Panc1 (cell line): ENCODE results near the gene FGR. TPM values are rescaled to one million over a fixed set of nuclear protein-coding genes. Genes with fewer than 3 reads are reported as not detected.

Source experiments
- ATAC-seq: fragments of 200-7000 bp; cut with Tn5 transposase; 2 replicates; pipeline ENCODE4 v1.9.1; 2020; ENCODE audit warnings: mild to moderate bottlenecking, moderate library complexity
- BruUV-seq: library from RNA; stranded (reverse); fragments of 400-500 nt; replicated peaks from 2 replicates; lab custom pipeline; 2021; lab: Mats Ljungman, UMichigan
- CTCF ChIA-PET: fragments of 300-600 bp; sonication (Branson Sonifier 250); formaldehyde crosslinking; loops from one replicate; lab custom pipeline; 2022; ENCODE audit warnings: antibody characterized with exemption; lab: Charles Lee
- POLR2A ChIA-PET: fragments of 300-600 bp; sonication (Branson Sonifier 250); formaldehyde crosslinking; loops from one replicate; lab custom pipeline; 2022; ENCODE audit warnings: antibody characterized with exemption; lab: Charles Lee
- DNase-seq: peaks from one replicate; pipeline ENCODE4 v3.0.0-alpha.2; 2010; ENCODE audit warnings: low read depth, low spot score
- H3K27ac ChIP-seq: 2 replicates; pipeline ENCODE4 v1.5.1; 2011; ENCODE audit warnings: mild to moderate bottlenecking, low read length, inconsistent platforms
- H3K27me3 ChIP-seq: fragments of 200-500 bp; sonication (Bioruptor generic); 2 replicates; pipeline ENCODE4 v1.6.0; 2014; ENCODE audit warnings: low read length, inconsistent platforms; ENCODE audit not compliant: control insufficient read depth, insufficient read depth
- H3K36me3 ChIP-seq: fragments of 200-500 bp; sonication (Bioruptor generic); 2 replicates; pipeline ENCODE4 v1.5.1; 2014; ENCODE audit warnings: inconsistent platforms, mild to moderate bottlenecking, low read length, moderate library complexity; ENCODE audit not compliant: control insufficient read depth, insufficient read depth
- H3K4me1 ChIP-seq: 2 replicates; pipeline ENCODE4 v1.5.1; 2011; ENCODE audit warnings: inconsistent platforms, mild to moderate bottlenecking, low read length, moderate library complexity; ENCODE audit not compliant: control insufficient read depth, insufficient read depth
- H3K4me3 ChIP-seq, 2 experiments: 2 replicates each; pipeline ENCODE4 v1.5.1; 2011 to 2012; ENCODE audit warnings: low read depth in 2 of 2, low read length in 2 of 2, mild to moderate bottlenecking in 2 of 2, inconsistent platforms in 1 of 2, moderate library complexity in 1 of 2
- H3K9me3 ChIP-seq: fragments of 200-500 bp; sonication (Bioruptor generic); 2 replicates; pipeline ENCODE4 v1.5.1; 2014; ENCODE audit warnings: low read depth, mild to moderate bottlenecking, inconsistent platforms, low read length, moderate library complexity; ENCODE audit not compliant: control insufficient read depth, insufficient read depth
- CTCF ChIP-seq: fragments of 450-650 bp; IDR thresholded peaks from 2 replicates; pipeline ENCODE4 v1.5.1; 2017; ENCODE audit warnings: mild to moderate bottlenecking
- POLR2AphosphoS5 ChIP-seq: IDR thresholded peaks from 2 replicates; pipeline ENCODE4 v1.6.1; 2012; ENCODE audit warnings: mild to moderate bottlenecking, low read depth, low read length, moderate library complexity
- REST ChIP-seq, 2 experiments: IDR thresholded peaks; 2 replicates each; pipeline ENCODE4 v1.6.1; 2011 to 2012; ENCODE audit warnings: low read depth in 2 of 2, control low read depth in 1 of 2, low read length in 1 of 2, mild to moderate bottlenecking in 1 of 2, moderate library complexity in 1 of 2; ENCODE audit not compliant: insufficient read depth in 1 of 2
- SIN3A ChIP-seq: IDR thresholded peaks from 2 replicates; pipeline ENCODE4 v1.6.1; 2012; ENCODE audit warnings: low read depth, mild to moderate bottlenecking, low read length, moderate library complexity, borderline replicate concordance; ENCODE audit not compliant: insufficient read depth
- TCF7L2 ChIP-seq: IDR thresholded peaks from 2 replicates; pipeline ENCODE4 v1.6.1; 2011; ENCODE audit warnings: mild to moderate bottlenecking, low read depth, low read length, inconsistent platforms
- in situ Hi-C: cut with HindIII; loops from 2 replicates; pipeline ENCODE4 v1.10.0; 2016; ENCODE audit warnings: low sequenced_read_pairs, low pct_unique_long_range_greater_than_20kb
- intact Hi-C: fragments of 100-400 bp; cut with micrococcal nuclease; formaldehyde crosslinking; loops from one replicate; pipeline ENCODE4 v1.10.0; 2022; ENCODE audit not compliant: unreplicated experiment
- total RNA-seq: library from RNA; stranded (reverse); gene quantifications from one replicate; pipeline ENCODE4 v1.2.1, GENCODE V29; 2021; ENCODE audit not compliant: unreplicated experiment

Gene FGR
- total RNA-seq, 1 experiment from 2014 or later: 0.18 TPM

GRCh38 chr1:27596261-27596660 is 38.7 kb downstream of the FGR start:
- TF ChIP-seq POLR2AphosphoS5 (no peak), CTCF (no peak), TCF7L2 (no peak), SIN3A (no peak), REST (IDR thresholded peaks at IDR 0.05; ENCODE audit: insufficient read depth in 1 of 2, low read depth in 2 of 2, low read length in 1 of 2) (no peak)
- no peak for ATAC-seq
- no TSS peak for BruUV-seq
- Histone ChIP-seq H3K27me3 (no peaks in the 10 kb centered on the region), H3K27ac (no peak overlapping the region; the same call in 1 of the 2 replicates), H3K4me3 (no peak overlapping the region), H3K36me3 (no peaks in the 10 kb centered on the region), H3K9me3 (no peaks in the 10 kb centered on the region), H3K4me1 (peaks cover 89% of the 10 kb centered on the region)
- in situ Hi-C loops (no loop called here), intact Hi-C loops (no loop called here)
- POLR2A ChIA-PET: no interaction called here
- CTCF ChIA-PET: interaction anchor here (1.6 kb wide), 1 partner anchor 27 kb away, joined by 11 read pairs; no protein-coding TSS in a partner anchor
- no peak for DNase-seq

GRCh38 chr1:27595597-27595996 is 39.4 kb downstream of the FGR start:
- Histone ChIP-seq H3K27me3 (no peaks in the 10 kb centered on the region), H3K36me3 (no peaks in the 10 kb centered on the region), H3K27ac (no peak overlapping the region), H3K9me3 (no peaks in the 10 kb centered on the region), H3K4me1 (peaks cover 89% of the 10 kb centered on the region), H3K4me3 (no peak overlapping the region)
- intact Hi-C loops: no loop called here
- in situ Hi-C loops: no loop called here
- POLR2A ChIA-PET: no interaction called here
- no TSS peak for BruUV-seq
- no peak for TF ChIP-seq POLR2AphosphoS5
- TF ChIP-seq CTCF: no peak
- TF ChIP-seq SIN3A: no peak
- no peak for TF ChIP-seq TCF7L2
- TF ChIP-seq REST (IDR thresholded peaks at IDR 0.05; ENCODE audit: insufficient read depth in 1 of 2, low read depth in 2 of 2, low read length in 1 of 2): no peak
- ATAC-seq (no peak), DNase-seq (no peak)
- CTCF ChIA-PET: interaction anchor here (0.6 to 1.6 kb wide), 4 partner anchors 9 to 223 kb away, joined by 3 to 11 read pairs (median 4); no protein-coding TSS in a partner anchor
